HPDE6-E6E7 (cell line): Measurements from ENCODE around the gene SLC44A2.

Source experiments
- DNase-seq: peaks from one replicate; pipeline ENCODE4 v3.0.0; 2011; ENCODE audit warnings: missing footprints; ENCODE audit errors: extremely low spot score

Gene SLC44A2

GRCh38 chr19:10682397-10683063 is 57.2 kb downstream of the SLC44A2 start:
- DNase-seq: no peak

DNA sequence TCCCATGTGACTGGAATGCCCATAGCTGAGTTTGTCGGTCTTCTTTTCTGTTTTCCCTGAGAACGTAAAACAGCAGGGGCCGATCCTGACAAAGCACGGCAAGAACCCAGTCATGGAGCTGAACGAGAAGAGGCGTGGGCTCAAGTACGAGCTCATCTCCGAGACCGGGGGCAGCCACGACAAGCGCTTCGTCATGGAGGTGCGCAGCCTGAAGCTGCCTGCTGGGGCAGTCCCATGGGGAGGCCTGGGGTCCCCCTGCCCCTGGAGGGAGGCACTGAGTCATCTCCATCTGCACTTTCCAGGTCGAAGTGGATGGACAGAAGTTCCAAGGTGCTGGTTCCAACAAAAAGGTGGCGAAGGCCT is 57.7 kb downstream of the SLC44A2 start:
- DNase-seq: no peak

- DNase-seq: no peak
Observed at GRCh38 chr19:10683582-10683981, 58.2 kb downstream of the SLC44A2 start.

- no peak for DNase-seq
Observed at GRCh38 chr19:10685210-10685609, 59.9 kb downstream of the SLC44A2 start.

- DNase-seq: no peak
Observed at GRCh38 chr19:10686193-10686592, 60.8 kb downstream of the SLC44A2 start.

GRCh38 chr19:10686661-10687517 is 61.5 kb downstream of the SLC44A2 start:
- no peak for DNase-seq

- no peak for DNase-seq
Observed at GRCh38 chr19:10687518-10688288, 62.4 kb downstream of the SLC44A2 start.

DNA sequence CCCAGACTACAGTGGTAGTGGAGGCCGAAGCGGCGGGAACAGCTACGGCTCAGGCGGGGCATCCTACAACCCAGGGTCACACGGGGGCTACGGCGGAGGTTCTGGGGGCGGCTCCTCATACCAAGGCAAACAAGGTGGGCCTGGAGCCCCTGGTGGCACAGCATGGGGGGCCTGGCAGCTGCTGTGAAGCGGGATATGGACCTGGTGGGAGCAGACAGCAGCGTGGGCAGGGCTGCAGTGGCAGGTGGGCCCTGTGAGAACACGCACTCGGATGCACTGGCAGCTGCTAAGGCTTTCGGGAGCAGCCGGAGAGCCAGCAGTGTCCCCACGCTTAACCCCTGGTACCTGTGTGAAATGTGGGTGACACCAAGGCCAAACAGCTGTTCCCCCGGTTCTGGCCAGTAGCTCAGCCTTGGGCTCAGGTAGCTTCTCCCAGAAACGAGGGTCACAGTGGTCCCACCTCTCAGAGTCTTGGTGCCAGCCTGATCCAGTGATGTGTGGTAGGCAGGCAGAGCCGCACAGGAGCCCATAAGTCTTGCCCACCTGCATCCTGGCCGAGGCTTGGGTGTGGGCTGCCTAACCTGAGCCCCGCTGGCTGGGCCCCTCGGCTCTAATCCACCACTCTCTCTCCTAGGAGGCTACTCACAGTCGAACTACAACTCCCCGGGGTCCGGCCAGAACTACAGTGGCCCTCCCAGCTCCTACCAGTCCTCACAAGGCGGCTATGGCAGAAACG is 63.4 kb downstream of the SLC44A2 start:
- no peak for DNase-seq

DNA sequence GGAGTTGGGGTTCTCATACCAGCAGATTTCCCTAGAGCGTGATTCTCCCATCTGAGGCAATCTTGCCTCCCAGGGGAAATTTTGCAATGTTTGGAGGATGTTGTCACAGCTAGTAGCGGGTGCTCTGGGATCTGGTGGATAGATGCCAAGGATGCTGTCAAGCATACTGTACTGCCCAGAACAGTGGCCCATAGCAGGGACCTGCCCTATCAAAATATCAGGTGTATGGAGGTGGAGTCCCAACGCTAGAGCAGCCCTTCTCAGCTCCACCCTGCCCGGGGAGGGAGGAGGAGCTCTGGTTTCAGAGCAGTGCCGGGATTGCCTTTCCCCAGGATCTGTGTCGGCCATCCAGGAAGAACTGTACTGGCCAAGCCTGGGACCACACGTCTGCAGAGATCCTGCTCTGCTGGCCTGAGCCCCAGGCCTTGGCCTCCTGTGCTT is 65.0 kb downstream of the SLC44A2 start:
- DNase-seq: no peak

- DNase-seq: no peak
Observed at GRCh38 chr19:10691178-10691881, 66.0 kb downstream of the SLC44A2 start.

GRCh38 chr19:10691883-10692282 is 66.5 kb downstream of the SLC44A2 start:
- no peak for DNase-seq

- no peak for DNase-seq
Observed at GRCh38 chr19:10692673-10693264, 67.4 kb downstream of the SLC44A2 start.
